H9 (cell line): ENCODE data around the gene SNED1. TPM values are rescaled to one million over a fixed set of nuclear protein-coding genes. Genes with fewer than 3 reads are reported as not detected.

Experiments
- DNase-seq: peaks from one replicate; pipeline ENCODE4 v3.0.0-alpha.2; 2017
- H2AFZ ChIP-seq: one replicate; pipeline ENCODE4 v1.6.1; 2013; ENCODE audit warnings: mild to moderate bottlenecking, low read length, control low read depth, moderate library complexity
- H2AK5ac ChIP-seq: 2 replicates; pipeline ENCODE4 v1.6.1; 2013; ENCODE audit warnings: low read length, control low read depth, mixed read lengths; ENCODE audit not compliant: insufficient read length
- H2BK120ac ChIP-seq: one replicate; pipeline ENCODE4 v1.6.1; 2013; ENCODE audit warnings: low read depth, mild to moderate bottlenecking, low read length, control low read depth, inconsistent platforms; ENCODE audit not compliant: poor library complexity, severe bottlenecking
- H2BK12ac ChIP-seq: 2 replicates; pipeline ENCODE4 v1.6.1; 2013; ENCODE audit warnings: low read length, control low read depth, mixed read lengths, low read depth; ENCODE audit not compliant: insufficient read length
- H2BK15ac ChIP-seq: 2 replicates; pipeline ENCODE4 v1.6.1; 2013; ENCODE audit warnings: low read depth, low read length, control low read depth
- H2BK20ac ChIP-seq: one replicate; pipeline ENCODE4 v1.6.1; 2013; ENCODE audit warnings: low read depth, mild to moderate bottlenecking, low read length, control low read depth, inconsistent platforms; ENCODE audit not compliant: poor library complexity, severe bottlenecking
- H2BK5ac ChIP-seq: 2 replicates; pipeline ENCODE4 v1.6.1; 2013; ENCODE audit warnings: low read length, control low read depth, mixed read lengths; ENCODE audit not compliant: insufficient read length
- H3K14ac ChIP-seq: 2 replicates; pipeline ENCODE4 v1.6.1; 2013; ENCODE audit warnings: low read length, control low read depth; ENCODE audit not compliant: insufficient read depth
- H3K18ac ChIP-seq: 2 replicates; pipeline ENCODE4 v1.6.1; 2013; ENCODE audit warnings: low read depth, mild to moderate bottlenecking, mixed read lengths, low read length, control low read depth; ENCODE audit not compliant: insufficient read length
- H3K23ac ChIP-seq: 2 replicates; pipeline ENCODE4 v1.6.1; 2013; ENCODE audit warnings: low read length, control low read depth, mixed read lengths, low read depth; ENCODE audit not compliant: insufficient read length
- H3K23me2 ChIP-seq: 2 replicates; pipeline ENCODE4 v1.6.1; 2013; ENCODE audit warnings: low read depth, mild to moderate bottlenecking, mixed read lengths, low read length, control low read depth; ENCODE audit not compliant: insufficient read length, poor library complexity, severe bottlenecking
- H3K27ac ChIP-seq: 2 replicates; pipeline ENCODE4 v1.5.1; 2013; ENCODE audit warnings: low read length, control low read depth, mixed read lengths, low read depth; ENCODE audit not compliant: insufficient read length
- H3K27me3 ChIP-seq: 2 replicates; pipeline ENCODE4 v1.6.1; 2013; ENCODE audit warnings: low read length, control low read depth, inconsistent platforms; ENCODE audit not compliant: insufficient read depth
- H3K4ac ChIP-seq: 2 replicates; pipeline ENCODE4 v1.6.1; 2013; ENCODE audit warnings: low read depth, mild to moderate bottlenecking, control low read depth, inconsistent platforms, low read length, moderate library complexity
- H3K4me1 ChIP-seq: 2 replicates; pipeline ENCODE4 v1.6.1; 2013; ENCODE audit warnings: low read length, control low read depth, inconsistent platforms; ENCODE audit not compliant: insufficient read depth
- H3K4me2 ChIP-seq: 2 replicates; pipeline ENCODE4 v1.6.1; 2013; ENCODE audit warnings: low read length, control low read depth, mixed read lengths; ENCODE audit not compliant: insufficient read length, insufficient read depth
- H3K56ac ChIP-seq: 2 replicates; pipeline ENCODE4 v1.6.1; 2013; ENCODE audit warnings: low read depth, mild to moderate bottlenecking, mixed read lengths, low read length, control low read depth; ENCODE audit not compliant: insufficient read length
- H3K79me1 ChIP-seq: 2 replicates; pipeline ENCODE4 v1.6.1; 2013; ENCODE audit warnings: low read depth, mild to moderate bottlenecking, moderate library complexity, low read length, control low read depth, inconsistent platforms; ENCODE audit not compliant: insufficient read depth, poor library complexity, severe bottlenecking
- H3K79me2 ChIP-seq: 2 replicates; pipeline ENCODE4 v1.6.1; 2013; ENCODE audit warnings: low read length, control low read depth, inconsistent platforms; ENCODE audit not compliant: insufficient read depth
- H3K9ac ChIP-seq: 2 replicates; pipeline ENCODE4 v1.6.1; 2013; ENCODE audit warnings: low read length, control low read depth, mixed read lengths; ENCODE audit not compliant: insufficient read length; ENCODE audit errors: extremely low read depth
- H3K9me3 ChIP-seq: one replicate; pipeline ENCODE4 v1.6.1; 2013; ENCODE audit warnings: low read depth, low read length, inconsistent platforms; ENCODE audit not compliant: control insufficient read depth
- H3T11ph ChIP-seq: one replicate; pipeline ENCODE4 v1.6.1; 2013; ENCODE audit warnings: mild to moderate bottlenecking, low read length, control low read depth, inconsistent platforms
- H4K20me1 ChIP-seq: one replicate; pipeline ENCODE4 v1.6.1; 2013; ENCODE audit not compliant: control insufficient read depth, insufficient read length, insufficient read depth
- H4K5ac ChIP-seq: 2 replicates; pipeline ENCODE4 v1.6.1; 2013; ENCODE audit warnings: low read depth, mild to moderate bottlenecking, mixed read lengths, low read length, control low read depth; ENCODE audit not compliant: insufficient read length
- H4K8ac ChIP-seq: replicated peaks from 2 replicates; pipeline ENCODE4 v1.6.1; 2013; ENCODE audit warnings: low read length, control low read depth, mixed read lengths, low read depth; ENCODE audit not compliant: insufficient read length
- H4K91ac ChIP-seq: 2 replicates; pipeline ENCODE4 v1.6.1; 2013; ENCODE audit warnings: low read depth, mild to moderate bottlenecking, moderate library complexity, mixed read lengths, low read length, control low read depth; ENCODE audit not compliant: insufficient read length
- H3K27ac Mint-ChIP-seq, 3 experiments: 2 replicates in 2 of 3; 3 replicates in 1 of 3; pipeline ENCODE4 v1.8.0; 2020 to 2021; ENCODE audit warnings: mixed read lengths in 3 of 3, mild to moderate bottlenecking in 1 of 3, moderate library complexity in 1 of 3
- H3K27me3 Mint-ChIP-seq: 2 replicates; pipeline ENCODE4 v1.8.0; 2021; ENCODE audit warnings: low read depth, mild to moderate bottlenecking, moderate library complexity, mixed read lengths
- H3K36me3 Mint-ChIP-seq, 3 experiments: 2 replicates in 2 of 3; 3 replicates in 1 of 3; pipeline ENCODE4 v1.8.0; 2020 to 2021; ENCODE audit warnings: low read depth in 3 of 3, mixed read lengths in 3 of 3; ENCODE audit not compliant: insufficient read depth in 1 of 3
- H3K4me1 Mint-ChIP-seq, 2 experiments: 2 replicates each; pipeline ENCODE4 v1.8.0; 2020; ENCODE audit warnings: mixed read lengths in 2 of 2
- H3K4me3 Mint-ChIP-seq, 2 experiments: 2 replicates in 1 of 2; 3 replicates in 1 of 2; pipeline ENCODE4 v1.8.0; 2020 to 2021; ENCODE audit warnings: mild to moderate bottlenecking in 2 of 2, mixed read lengths in 2 of 2, moderate library complexity in 1 of 2
- H3K9me3 Mint-ChIP-seq, 2 experiments: 2 replicates in 1 of 2; 3 replicates in 1 of 2; pipeline ENCODE4 v1.8.0; 2020; ENCODE audit warnings: mild to moderate bottlenecking in 2 of 2, mixed read lengths in 2 of 2, moderate library complexity in 1 of 2
- CTCF ChIP-seq: fragments of 200-600 bp; sonication (generic); conservative IDR thresholded peaks from 3 replicates; pipeline ENCODE4 v1.8.0; 2021; ENCODE audit warnings: antibody characterized with exemption, mild to moderate bottlenecking
- WGBS: extraction: QIAGEN DNeasy Blood & Tissue Kit; methylation state at CpG from one replicate; pipeline ENCODE4 v1.1.7; 2013; ENCODE audit warnings: missing lambda C conversion rate, low lambda C conversion rate, mixed read lengths; ENCODE audit not compliant: insufficient read length; ENCODE audit errors: extremely low coverage; 5-methylcytosine and 5-hydroxymethylcytosine counted together
- total RNA-seq: library from RNA; stranded (reverse); gene quantifications from 2 replicates; pipeline ENCODE4 v1.2.1, GENCODE V29; 2021

Gene SNED1
- total RNA-seq, 1 experiment from 2014 or later: 2.5 TPM

- no CpG with 5 or more reads among the region's 14 CpGs for WGBS
- H3K4me2 ChIP-seq: no peak overlapping the region
- H3K36me3 Mint-ChIP-seq: no peaks in the 10 kb centered on the region
- H3K79me1 ChIP-seq: no peaks in the 10 kb centered on the region
- H4K20me1 ChIP-seq: no peaks in the 10 kb centered on the region
- H3K56ac ChIP-seq: no peak overlapping the region
- H3K4me3 Mint-ChIP-seq: no peak overlapping the region
- no peak overlapping the region for H4K91ac ChIP-seq
- no peak overlapping the region for H2AK5ac ChIP-seq
- no peak overlapping the region for H2AFZ ChIP-seq
- no peaks in the 10 kb centered on the region; the same call in 1 of the 2 replicates for H3K27me3 Mint-ChIP-seq
- no peak overlapping the region for H2BK20ac ChIP-seq
- no peak overlapping the region for H2BK12ac ChIP-seq
- peaks cover 4 to 8% of the 10 kb centered on the region in 2 experiments for H3K4me1 Mint-ChIP-seq
- H2BK120ac ChIP-seq: no peak overlapping the region
- no peak overlapping the region for H3T11ph ChIP-seq
- H2BK15ac ChIP-seq: no peak overlapping the region
- peak; percentile 24 for DNase-seq
- H3K9me3 Mint-ChIP-seq: no peaks in the 10 kb centered on the region
- no peak overlapping the region for H3K18ac ChIP-seq
- no peak overlapping the region; a peak in 2 of 7 replicates for H3K27ac Mint-ChIP-seq
- H3K27ac ChIP-seq: no peak overlapping the region
- H3K4me1 ChIP-seq: no peaks in the 10 kb centered on the region; the same call in 1 of the 2 replicates
- no peak overlapping the region for H4K5ac ChIP-seq
- no peaks in the 10 kb centered on the region for H3K27me3 ChIP-seq
- H3K4ac ChIP-seq: no peak overlapping the region
- H3K14ac ChIP-seq: no peak overlapping the region
- no peaks in the 10 kb centered on the region for H3K79me2 ChIP-seq
- H3K23me2 ChIP-seq: no peaks in the 10 kb centered on the region
- no peak overlapping the region for H4K8ac ChIP-seq
- H3K23ac ChIP-seq: no peak overlapping the region
- H3K9ac ChIP-seq: no peak overlapping the region
- TF ChIP-seq CTCF: no peak
- H2BK5ac ChIP-seq: no peak overlapping the region
- H3K9me3 ChIP-seq: no peaks in the 10 kb centered on the region
These were observed 38.5 kb upstream of the SNED1 start for GRCh38 chr2:240959941-240960308.
